Stimulated activated CD8-positive, alpha-beta memory T cell treated with anti-CD3 and anti-CD28 coated beads, Interleukin-15, amount 100 ng/mL, for 48 hours (primary cell): ENCODE data around the gene VPS72.
A peak's percentile ranks its signal among the peaks of the same experiment; 100 is the strongest.

ENCODE experiments used
- DNase-seq, 2 donors: peaks; one replicate each; pipeline ENCODE4 v3.0.0-alpha.2; 2020; ENCODE audit warnings: low read depth in 2 of 2

The VPS72 gene

DNA sequence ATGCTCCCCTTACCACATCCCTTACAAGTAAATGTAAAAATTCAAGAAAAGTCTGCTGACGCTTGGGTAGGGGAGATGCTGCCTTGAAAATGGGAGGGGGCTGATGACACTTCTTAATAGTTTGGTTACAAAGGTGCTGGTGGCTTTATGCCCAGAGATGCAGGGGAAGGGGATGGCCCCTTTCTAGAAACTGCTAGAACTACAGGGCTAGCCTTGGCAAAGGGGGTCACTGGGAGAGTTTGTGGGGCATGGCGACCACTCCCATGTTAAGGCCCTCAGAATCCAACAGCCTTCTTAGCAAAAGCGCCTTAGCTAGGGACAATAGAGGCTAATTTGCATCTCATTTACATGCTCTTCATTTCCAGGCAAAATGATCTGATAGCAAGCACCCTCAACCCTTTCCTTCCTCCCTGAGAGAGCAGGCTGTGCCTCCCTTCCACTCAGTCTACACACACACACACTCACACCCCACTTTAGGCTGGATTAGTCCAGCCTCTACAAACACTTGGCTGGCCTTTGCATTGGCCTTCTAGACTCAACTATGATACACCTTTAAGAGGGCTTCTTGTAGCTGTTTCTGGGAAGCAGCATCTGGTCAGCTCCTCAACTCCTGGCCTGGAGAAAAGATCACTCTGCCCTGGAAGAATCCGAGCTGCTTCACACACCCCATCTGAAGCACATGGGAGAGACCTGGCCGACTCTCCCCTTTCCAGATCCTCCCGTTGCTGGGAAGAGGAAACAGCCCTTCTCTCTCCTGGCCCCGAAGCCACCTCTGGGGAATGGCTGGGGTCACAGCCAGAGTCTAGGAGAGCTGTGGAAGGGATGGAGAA, 45.3 kb downstream of the VPS72 start:
- DNase-seq, result no peak

DNA sequence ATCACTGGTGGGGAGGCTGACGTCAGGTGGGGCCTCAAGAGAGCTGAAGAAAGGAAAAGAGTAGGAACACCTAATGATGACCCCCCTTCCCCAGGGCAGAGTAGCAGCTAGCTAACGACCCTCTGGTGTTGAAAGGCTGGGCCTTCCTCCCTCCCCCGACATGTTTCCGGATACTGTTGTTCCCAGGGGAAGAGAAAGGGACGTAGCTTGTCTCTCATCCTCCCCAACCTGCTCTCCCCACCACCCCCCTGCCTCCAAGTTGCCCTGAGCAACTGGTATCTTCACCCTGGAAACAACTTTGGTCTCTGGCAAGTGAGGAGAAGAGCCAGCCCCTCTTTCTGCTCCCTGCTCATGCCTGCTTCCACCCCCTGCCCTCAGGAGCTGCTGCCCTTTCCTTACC, 46.0 kb downstream of the VPS72 start:
- DNase-seq, result no peak

DNA sequence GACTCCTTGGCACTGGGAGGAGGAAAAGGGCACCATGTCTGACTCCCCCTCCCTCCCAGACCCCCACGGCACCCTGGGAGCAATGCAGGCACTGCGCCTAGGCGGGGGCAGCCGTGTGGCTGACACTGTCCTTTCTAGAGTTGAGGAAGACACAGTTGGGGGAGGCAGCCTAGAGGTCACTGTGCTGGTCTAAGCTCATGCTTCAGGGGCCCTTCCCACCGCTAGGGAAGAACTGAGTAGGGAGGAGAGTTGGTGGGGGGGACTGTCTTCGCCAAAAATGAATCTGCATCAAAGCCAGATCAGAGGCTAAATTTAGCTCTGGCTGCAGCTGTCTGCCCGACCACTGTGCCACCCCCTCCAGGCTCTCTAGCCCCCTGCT, 47.0 kb downstream of the VPS72 start:
- no peak for DNase-seq

DNA sequence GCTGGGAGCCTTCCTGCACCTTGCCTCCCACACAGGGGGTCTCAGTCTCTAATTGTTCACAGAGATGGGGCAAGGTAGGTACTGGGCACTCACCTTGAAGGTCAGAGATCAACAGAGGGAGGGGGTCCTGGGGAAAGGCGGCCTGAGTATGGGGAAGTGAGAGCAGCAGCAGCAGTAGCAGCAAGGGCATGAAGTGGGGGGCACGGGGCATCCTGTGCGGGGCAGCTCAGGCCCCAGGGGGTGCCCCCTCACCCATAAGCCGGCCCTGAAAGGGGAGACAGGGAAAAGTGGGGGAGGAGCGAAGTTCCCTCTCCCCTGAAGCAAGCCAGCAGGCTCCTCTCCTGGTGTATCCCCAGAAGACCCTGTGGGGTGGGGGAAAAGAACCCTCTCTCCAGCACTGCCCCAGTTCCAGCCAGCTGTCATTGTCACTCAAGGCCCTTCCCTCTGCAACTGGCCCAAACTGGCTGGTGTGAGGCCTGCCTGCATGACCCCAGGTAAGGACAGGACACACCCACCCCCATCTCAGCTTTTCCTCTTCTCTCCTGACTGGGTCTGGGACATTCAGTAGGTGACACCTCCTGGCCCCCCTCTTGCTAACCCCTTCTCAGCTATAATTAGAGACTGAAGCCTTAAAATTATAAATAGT, 47.5 kb downstream of the VPS72 start:
- no peak for DNase-seq

- DNase-seq, result no peak
Observed at GRCh38 chr1:151137789-151138188, 52.2 kb downstream of the VPS72 start.

DNA sequence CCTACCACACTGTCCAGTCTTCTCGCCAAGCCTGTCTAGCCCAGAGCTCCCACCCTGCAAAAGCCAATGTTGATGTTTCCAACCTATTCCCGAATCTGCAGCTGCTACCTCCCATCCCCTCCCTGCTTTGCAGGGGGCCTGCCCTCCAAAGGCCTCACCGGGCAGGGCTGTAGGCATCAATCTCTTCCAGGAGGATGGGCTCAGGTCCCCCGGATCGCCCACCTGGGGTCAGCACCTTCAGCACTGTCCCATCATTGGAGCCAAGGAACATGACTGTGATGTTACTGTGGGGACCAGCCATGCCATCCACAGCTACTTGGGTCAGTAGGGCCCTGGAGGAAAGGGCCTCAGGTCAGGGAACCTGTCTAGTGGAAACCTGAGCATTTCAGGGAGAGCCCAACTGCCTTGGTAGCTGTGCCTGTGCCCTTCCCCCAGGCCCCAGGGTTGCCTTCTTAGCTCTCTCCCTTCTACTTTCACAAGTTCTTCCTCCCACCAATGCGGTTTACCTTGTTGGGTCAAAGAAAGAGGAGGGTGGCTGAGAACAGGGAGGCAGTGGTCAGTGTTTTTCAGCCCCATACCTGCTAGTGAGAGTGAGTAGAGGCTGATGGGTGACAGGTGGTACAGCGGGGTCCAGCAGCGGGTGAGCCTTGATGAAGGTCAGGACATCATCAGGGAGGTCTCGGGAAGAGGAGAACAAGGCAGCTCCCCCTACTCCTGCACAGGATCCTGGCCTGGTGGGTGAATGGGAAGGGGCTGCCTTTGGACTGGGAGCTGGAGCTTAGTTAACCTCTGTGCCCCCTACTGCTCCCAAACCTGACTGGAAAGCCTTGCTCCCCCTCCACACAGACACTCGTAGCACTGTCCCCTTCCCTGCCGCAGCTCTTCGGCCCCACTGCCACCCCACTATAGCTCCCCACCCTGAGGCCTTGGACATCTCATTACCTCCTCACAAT, 54.3 kb downstream of the VPS72 start:
- DNase-seq, result no peak

- no peak for DNase-seq
Observed at GRCh38 chr1:151134991-151135390, 55.0 kb downstream of the VPS72 start.

DNA sequence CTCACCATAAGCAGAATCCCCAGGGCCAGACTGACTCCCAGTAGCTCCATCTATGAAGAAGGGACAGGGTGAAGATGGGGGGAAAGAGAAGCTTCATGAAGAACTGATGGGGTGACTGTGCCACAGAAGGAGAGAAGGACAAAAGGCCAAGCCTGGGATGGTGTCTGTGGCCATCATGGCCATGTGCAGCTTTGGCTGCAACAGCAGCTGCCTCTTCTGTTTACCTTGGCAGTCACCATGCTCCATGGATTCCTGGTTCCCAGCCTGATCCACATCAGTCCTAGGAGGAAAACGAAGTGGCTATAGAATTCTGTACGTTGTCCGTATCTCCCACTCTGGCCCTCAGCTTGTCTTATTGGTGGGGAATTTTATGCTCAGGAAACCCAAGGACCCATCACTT, 55.6 kb downstream of the VPS72 start:
- DNase-seq, result no peak

GRCh38 chr1:151133018-151133806, 56.8 kb downstream of the VPS72 start:
- no peak for DNase-seq

- no peak for DNase-seq
Observed at GRCh38 chr1:151132335-151133017, 57.5 kb downstream of the VPS72 start.

DNA sequence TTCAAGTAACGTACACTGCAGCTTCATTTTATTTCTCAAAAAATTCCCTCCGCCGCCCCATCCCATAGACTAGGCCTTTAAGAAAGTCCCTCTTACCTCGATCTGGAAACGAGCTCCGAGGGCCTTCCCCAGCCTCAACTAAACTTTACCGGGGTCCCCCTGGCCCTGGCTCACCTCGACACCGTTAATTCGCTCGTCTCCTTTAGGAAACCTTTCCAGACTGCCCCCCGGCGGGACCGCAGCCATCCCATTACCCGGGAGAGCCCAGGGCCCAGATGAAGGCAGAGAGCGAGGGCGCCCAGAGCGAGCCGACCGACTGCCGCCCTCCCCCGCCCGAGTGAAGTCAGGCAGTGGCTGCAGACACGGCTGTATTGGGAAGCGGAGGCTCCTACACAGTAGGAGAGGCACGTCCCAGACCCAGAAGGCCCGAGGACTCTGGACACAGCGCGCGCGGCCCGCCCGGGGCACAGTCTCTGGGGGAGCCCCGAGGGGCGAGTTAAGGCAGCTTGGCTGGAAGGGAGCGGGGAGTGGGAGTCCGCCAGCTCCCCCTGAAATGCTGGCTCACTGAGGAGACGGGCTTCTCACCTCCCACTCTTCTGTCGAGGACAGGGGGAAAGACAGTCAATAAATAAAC, 58.2 kb downstream of the VPS72 start:
- no peak for DNase-seq

DNA sequence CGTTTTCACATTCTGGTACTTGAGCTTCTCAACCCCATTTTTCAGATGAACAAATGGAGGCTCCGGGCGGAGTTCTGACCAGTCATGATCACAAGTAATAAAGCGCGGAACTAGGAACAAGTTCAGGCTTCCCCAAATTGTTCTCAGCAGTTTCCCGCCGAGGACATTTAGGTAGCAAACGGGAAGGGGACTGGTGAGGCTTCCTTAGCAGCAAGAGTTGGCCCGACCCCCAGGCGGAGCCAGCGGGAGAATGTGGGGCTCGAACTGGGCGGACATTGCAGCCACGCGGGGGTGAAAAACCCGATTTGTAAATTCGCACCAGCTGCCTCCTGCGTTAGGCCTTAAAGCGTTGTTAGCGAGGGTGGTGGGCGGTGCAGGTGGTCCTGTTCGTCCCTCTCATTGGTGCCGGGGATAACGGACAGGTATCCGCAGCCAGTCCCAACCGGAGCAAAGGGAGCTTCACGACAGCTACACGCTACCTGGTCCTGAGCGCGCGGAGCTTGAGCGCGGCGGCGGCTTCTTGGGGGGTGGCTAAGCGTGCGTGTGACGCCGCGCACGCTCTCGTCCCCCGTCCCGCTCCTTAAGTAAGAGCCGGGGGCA, 58.9 kb downstream of the VPS72 start:
- peak; percentile 79 to 81 for DNase-seq

GRCh38 chr1:151128800-151129199, 61.2 kb downstream of the VPS72 start:
- no peak for DNase-seq
